Measurements from ENCODE around the gene REL.

GRCh38 chr2:60954139-60954538, 72.8 kb downstream of the REL start:
- TF ChIP-seq ZNF740 (CRISPR knock-in tag; IDR thresholded peaks at IDR 0.05): no peak
- no peak for TF ChIP-seq ZNF740 (tag; IDR thresholded peaks at IDR 0.05)
- no peak for TF ChIP-seq GATA2 (CRISPR knock-in tag; IDR thresholded peaks at IDR 0.05)
- no peak for TF ChIP-seq BACH1 (tag; IDR thresholded peaks at IDR 0.05)
- no peak for TF ChIP-seq NCOA4 (IDR thresholded peaks at IDR 0.05; ENCODE audit: partially characterized antibody)
- no peak for TF ChIP-seq ZNF121 (CRISPR knock-in tag; conservative IDR thresholded peaks at IDR 0.05)
- no peak for TF ChIP-seq JUN (IDR thresholded peaks at IDR 0.05; ENCODE audit: borderline replicate concordance, low read depth, low read length)
- TF ChIP-seq JUN (CRISPR knock-in tag; IDR thresholded peaks at IDR 0.05; ENCODE audit: borderline replicate concordance): no peak
- TF ChIP-seq HDAC2 (IDR thresholded peaks at IDR 0.05): no peak
- no peak for TF ChIP-seq ZNF324 (CRISPR knock-in tag; IDR thresholded peaks at IDR 0.05)
- no peak for TF ChIP-seq ZBED1 (IDR thresholded peaks at IDR 0.05)
- TF ChIP-seq SIN3A (IDR thresholded peaks at IDR 0.05; ENCODE audit: borderline replicate concordance in 2 of 2, control insufficient read depth in 1 of 2, low read depth in 2 of 2, low read length in 2 of 2): no peak
- TF ChIP-seq RNF2 (IDR thresholded peaks at IDR 0.05): no peak
